ENCODE results near the gene EIF4G2.

- no peak for TF ChIP-seq ZNF670 (tag by site-specific recombination; IDR thresholded peaks at IDR 0.05; ENCODE audit: low read depth)
- TF ChIP-seq ZNF701 (tag by site-specific recombination; IDR thresholded peaks at IDR 0.05), result no peak
- no peak for TF ChIP-seq ZSCAN18 (tag by site-specific recombination; IDR thresholded peaks at IDR 0.05)
- TF ChIP-seq ZNF175 (tag by site-specific recombination; IDR thresholded peaks at IDR 0.05), result no peak
- no peak for TF ChIP-seq REPIN1 (tag by site-specific recombination; IDR thresholded peaks at IDR 0.05; ENCODE audit: low read depth)
- no peak for TF ChIP-seq ZNF629 (tag by site-specific recombination; IDR thresholded peaks at IDR 0.05)
- no peak for TF ChIP-seq ZNF423 (tag by site-specific recombination; IDR thresholded peaks at IDR 0.05)
- no peak for TF ChIP-seq CTCF (tag by site-specific recombination; IDR thresholded peaks at IDR 0.05)
- no peak for TF ChIP-seq YY1 (tag by site-specific recombination; IDR thresholded peaks at IDR 0.05)
- no peak for TF ChIP-seq ZNF274 (IDR thresholded peaks at IDR 0.05; ENCODE audit: low read length)
- TF ChIP-seq ZNF274 (tag by site-specific recombination; IDR thresholded peaks at IDR 0.05; ENCODE audit: borderline replicate concordance), result no peak
- no peak for TF ChIP-seq BCL11A (tag by site-specific recombination; IDR thresholded peaks at IDR 0.05; ENCODE audit: low read depth)
- no peak for TF ChIP-seq ZNF311 (tag by site-specific recombination; IDR thresholded peaks at IDR 0.05; ENCODE audit: borderline replicate concordance)
- no peak for TF ChIP-seq TRIM28 (IDR thresholded peaks at IDR 0.05; ENCODE audit: borderline replicate concordance, low read length)
Measured at GRCh38 chr11:10844356-10844755, 35.6 kb upstream of the EIF4G2 start.

All from HEK293 (cell line).